Spleen (tissue), 7 donors: ENCODE data around the gene ITSN1.

ENCODE experiments used
- CTCF ChIP-seq, 11 experiments: fragments of 200-600 bp in 7 of 11; fragments of 450-650 bp in 4 of 11; sonication (generic) in 4 of 11; IDR thresholded peaks in 8 of 11; conservative IDR thresholded peaks in 3 of 11; 1 replicate in 7 of 11; 2 replicates in 4 of 11; pipeline versions ENCODE4 v1.4.0 to v1.8.0; 2016 to 2021; ENCODE audit warnings: antibody characterized with exemption in 11 of 11, inconsistent platforms in 4 of 11, mild to moderate bottlenecking in 1 of 11
- POLR2A ChIP-seq, 3 donors: fragments of 450-650 bp; IDR thresholded peaks; one replicate each; pipeline ENCODE4 v1.5.1; 2017; ENCODE audit warnings: antibody characterized with exemption in 3 of 3, mild to moderate bottlenecking in 1 of 3
- donor health status: DM: no; HTN: no; CAD: no; lungs with moderate emphysema.
- donor health status: DM: no; HTN: no; CAD: no.
- donor health status: DM: no; HTN: no; CAD: no.

DNA sequence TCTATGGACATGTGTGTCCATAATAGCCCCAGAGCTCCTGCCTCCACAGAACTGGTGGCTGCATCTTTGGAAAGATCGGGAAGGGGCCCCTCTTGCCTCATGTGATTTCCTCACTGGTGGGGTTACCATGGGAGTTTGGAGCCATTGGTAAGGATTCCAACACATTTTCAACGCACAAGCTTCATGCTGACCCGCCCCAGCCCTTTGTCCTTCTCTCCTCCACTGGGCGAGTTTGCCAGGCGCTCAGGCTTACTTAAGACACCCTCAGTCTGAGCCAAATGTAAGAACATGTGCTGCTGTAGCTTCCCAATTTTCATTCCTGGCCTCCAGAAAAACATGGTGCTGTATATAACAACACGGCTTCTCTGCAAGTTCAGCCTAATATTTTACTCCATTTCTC is 200.9 kb downstream of the ITSN1 start:
- TF ChIP-seq CTCF (IDR thresholded peaks at IDR 0.05 in 8 of 11, conservative IDR thresholded peaks at IDR 0.05 in 3 of 11) (no peak), POLR2A (IDR thresholded peaks at IDR 0.05) (no peak)
